Fibroblast of the aortic adventitia (primary cell): Measurements from ENCODE around the gene ECE1. TPM values are rescaled to one million over a fixed set of nuclear protein-coding genes. Genes with fewer than 3 reads are reported as not detected.

Experiments
- DNase-seq: peaks from one replicate; pipeline ENCODE4 v3.0.0-alpha.2; 2010; ENCODE audit warnings: low read depth
- H3K4me3 ChIP-seq: 2 replicates; pipeline ENCODE4 v1.5.1; 2011; ENCODE audit warnings: low read depth, mild to moderate bottlenecking, control low read depth, low read length, moderate library complexity
- CTCF ChIP-seq: IDR thresholded peaks from 2 replicates; pipeline ENCODE4 v1.5.1; 2011; ENCODE audit warnings: mild to moderate bottlenecking, low read length, control low read depth, inconsistent platforms; ENCODE audit not compliant: insufficient read depth
- total RNA-seq: library from RNA; depleted of rRNA; stranded (reverse); fragments of >200 nt; gene quantifications from 2 replicates; pipeline ENCODE4 v1.2.3, GENCODE V29; 2012; ENCODE audit warnings: low replicate concordance

ECE1 gene
- total RNA-seq, 1 donor = 90.4 TPM

GRCh38 chr1:21313886-21314721 is 23.8 kb upstream of the ECE1 start:
- peak; percentile 54 for DNase-seq
- TF ChIP-seq CTCF = no peak
- H3K4me3 ChIP-seq = no peak overlapping the region

- peak; percentile 61 for DNase-seq
- no peak overlapping the region for H3K4me3 ChIP-seq
- TF ChIP-seq CTCF = no peak
These were observed 23.1 kb upstream of the ECE1 start for GRCh38 chr1:21313203-21313885.

GRCh38 chr1:21312407-21312992 is 22.2 kb upstream of the ECE1 start:
- no peak for TF ChIP-seq CTCF
- no peak for DNase-seq
- H3K4me3 ChIP-seq = no peak overlapping the region

GRCh38 chr1:21311016-21311415 is 20.8 kb upstream of the ECE1 start:
- no peak for DNase-seq
- no peak overlapping the region for H3K4me3 ChIP-seq
- no peak for TF ChIP-seq CTCF

- no peak overlapping the region for H3K4me3 ChIP-seq
- DNase-seq = peak; percentile 63
- TF ChIP-seq CTCF = no peak
These were observed 18.8 kb upstream of the ECE1 start for GRCh38 chr1:21308847-21309652.

GRCh38 chr1:21308330-21308729 is 18.1 kb upstream of the ECE1 start:
- no peak for TF ChIP-seq CTCF
- DNase-seq = no peak
- H3K4me3 ChIP-seq = no peak overlapping the region
